Gastrocnemius medialis (tissue), 4 donors: ENCODE data around the gene OSM. TPM values are rescaled to one million over a fixed set of nuclear protein-coding genes. Genes with fewer than 3 reads are reported as not detected.
A peak's percentile ranks its signal among the peaks of the same experiment; 100 is the strongest.

ENCODE experiments used
- ATAC-seq, 2 donors: fragments of 150-250 bp; one replicate each; pipeline ENCODE4 v1.9.1; 2016
- DNase-seq, 2 donors: peaks; one replicate each; pipeline ENCODE4 v3.0.0-alpha.2; 2019
- H3K27ac ChIP-seq, 4 donors: fragments of 200-600 bp; sonication (generic); 1 replicate in 1 of 4; 2 replicates in 3 of 4; pipeline ENCODE4 v1.5.1; 2016 to 2018; ENCODE audit warnings: mild to moderate bottlenecking in 2 of 4, moderate library complexity in 1 of 4
- H3K27me3 ChIP-seq, 3 donors: fragments of 200-600 bp; sonication (generic) in 2 of 3; 1 replicate in 1 of 3; 2 replicates in 2 of 3; pipeline versions ENCODE4 v1.5.1 to v1.6.0; 2016 to 2019; ENCODE audit warnings: mild to moderate bottlenecking in 1 of 3, moderate library complexity in 1 of 3
- H3K36me3 ChIP-seq, 2 donors: fragments of 200-600 bp; sonication (generic) in 1 of 2; one replicate each; pipeline ENCODE4 v1.5.1; 2017 to 2018
- H3K4me1 ChIP-seq, 2 donors: fragments of 200-600 bp; sonication (generic) in 1 of 2; one replicate each; pipeline ENCODE4 v1.5.1; 2016 to 2017; ENCODE audit warnings: mild to moderate bottlenecking in 2 of 2
- H3K4me3 ChIP-seq, 4 donors: fragments of 200-600 bp; sonication (generic) in 3 of 4; 1 replicate in 1 of 4; 2 replicates in 3 of 4; pipeline ENCODE4 v1.5.1; 2016 to 2019; ENCODE audit warnings: mild to moderate bottlenecking in 2 of 4
- H3K9me3 ChIP-seq, 3 donors: fragments of 200-600 bp; sonication (generic) in 2 of 3; 1 replicate in 1 of 3; 2 replicates in 2 of 3; pipeline ENCODE4 v1.5.1; 2016 to 2019
- CTCF ChIP-seq, 5 experiments: fragments of 450-650 bp in 3 of 5; fragments of 200-600 bp in 2 of 5; sonication (generic) in 2 of 5; IDR thresholded peaks in 4 of 5; conservative IDR thresholded peaks in 1 of 5; 1 replicate in 4 of 5; 2 replicates in 1 of 5; pipeline ENCODE4 v1.5.1; 2016 to 2019; ENCODE audit warnings: antibody characterized with exemption in 5 of 5, mild to moderate bottlenecking in 3 of 5, moderate library complexity in 3 of 5
- POLR2A ChIP-seq, 2 donors: fragments of 450-650 bp; IDR thresholded peaks; one replicate each; pipeline ENCODE4 v1.6.1; 2017; ENCODE audit warnings: antibody characterized with exemption in 2 of 2, mild to moderate bottlenecking in 2 of 2, moderate library complexity in 2 of 2
- in situ Hi-C, 4 donors: fragments of 200-750 bp; cut with MboI; loops; one replicate each; pipeline versions ENCODE4 v1.15.0 to v1.8.0; 2017; ENCODE audit warnings: low sequenced_read_pairs in 4 of 4
- intact Hi-C: fragments of 100-400 bp; cut with DNase I; formaldehyde crosslinking; loops from one replicate; pipeline ENCODE4 v1.15.1; 2023; ENCODE audit warnings: low total_unique reads
- total RNA-seq, 4 donors: library from RNA; depleted of rRNA; stranded (reverse); fragments of >200 nt; gene quantifications; one replicate each; pipeline versions ENCODE4 v1.1.0 to v1.2.3, GENCODE V29; 2016

OSM gene
- total RNA-seq, 4 donors from 2014 or later = 0.53 TPM; not detected in 3

GRCh38 chr22:30289980-30290313 lies 23.3 kb upstream of the OSM start:
- Histone ChIP-seq H3K36me3 (peaks cover 0 to 15% of the 10 kb centered on the region in 2 donors), H3K4me1 (peaks cover 22 to 26% of the 10 kb centered on the region in 2 donors), H3K9me3 (no peaks in the 10 kb centered on the region), H3K27ac (peak overlapping the region; percentile 84 to 90 (median 87)), H3K27me3 (no peaks in the 10 kb centered on the region), H3K4me3 (peak overlapping the region; percentile 74 to 97 (median 90))
- ATAC-seq = peak in 1 of 2 donors; percentile 26
- no peak for TF ChIP-seq CTCF (IDR thresholded peaks at IDR 0.05 in 4 of 5, conservative IDR thresholded peaks at IDR 0.05 in 1 of 5)
- no peak for TF ChIP-seq POLR2A (IDR thresholded peaks at IDR 0.05)
- in situ Hi-C loops (loop anchor here in 3 of 4 donors (10.0 kb wide), 3 partner anchors 75 to 105 kb away; partner anchors contain the start of genes RNF215 (in 1 of the 3) and SEC14L2 (in 1 of the 3)), intact Hi-C loops (loop anchor here (1.0 to 10.0 kb wide), 4 partner anchors 15 to 195 kb away; partner anchors contain the start of gene TBC1D10A)
- DNase-seq = no peak

- Histone ChIP-seq H3K4me1 (peaks cover 22 to 26% of the 10 kb centered on the region in 2 donors), H3K27ac (peak within 1 kb of the TSS; percentile 84 to 90 (median 87)), H3K36me3 (peaks cover 0 to 9% of the 10 kb centered on the region in 2 donors), H3K4me3 (peak within 1 kb of the TSS; percentile 74 to 97 (median 90)), H3K27me3 (no peaks in the 10 kb centered on the region), H3K9me3 (no peaks in the 10 kb centered on the region)
- intact Hi-C loops (loop anchor here (1.0 to 10.0 kb wide), 3 partner anchors 37 to 195 kb away; partner anchors contain the start of gene TBC1D10A), in situ Hi-C loops (loop anchor here in 2 of 4 donors (10.0 kb wide), 2 partner anchors 95 to 105 kb away; partner anchors contain the start of genes RNF215 (in 1 of the 2) and SEC14L2 (in 1 of the 2))
- TF ChIP-seq CTCF (IDR thresholded peaks at IDR 0.05 in 4 of 5, conservative IDR thresholded peaks at IDR 0.05 in 1 of 5) = no peak
- peak; percentile 57 to 77 for TF ChIP-seq POLR2A (IDR thresholded peaks at IDR 0.05)
- ATAC-seq = peak; percentile 90 to 91
- DNase-seq = peak; percentile 98
Observed at GRCh38 chr22:30289141-30289979, 22.7 kb upstream of the OSM start, which contains the start of gene CASTOR1. Gene CASTOR1, minus strand, starts transcription at chr22:30289505. Its CDS starts 8 bp downstream, at chr22:30289497.

- ATAC-seq (no peak), DNase-seq (no peak)
- in situ Hi-C loops (loop anchor here in 2 of 4 donors (10.0 kb wide), 2 partner anchors 96 to 106 kb away; partner anchors contain the start of genes RNF215 (in 1 of the 2) and SEC14L2 (in 1 of the 2)), intact Hi-C loops (loop anchor here (1.0 to 10.0 kb wide), 4 partner anchors 38 to 196 kb away; partner anchors contain the start of genes SF3A1 and TBC1D10A)
- Histone ChIP-seq H3K4me1 (peaks cover 22 to 26% of the 10 kb centered on the region in 2 donors), H3K27ac (peak overlapping the region; percentile 84 to 90 (median 87)), H3K27me3 (no peaks in the 10 kb centered on the region), H3K4me3 (peak overlapping the region; percentile 74 to 97 (median 90)), H3K36me3 (peaks cover 0 to 4% of the 10 kb centered on the region in 2 donors), H3K9me3 (no peaks in the 10 kb centered on the region)
- TF ChIP-seq POLR2A (IDR thresholded peaks at IDR 0.05) (no peak), CTCF (IDR thresholded peaks at IDR 0.05 in 4 of 5, conservative IDR thresholded peaks at IDR 0.05 in 1 of 5) (no peak)
Observed at GRCh38 chr22:30288419-30289140, 21.9 kb upstream of the OSM start.
